Right hindlimb (tissue), 1 donor: Measurements from ENCODE around the gene LMCD1.

Experiments
- DNase-seq: peaks from one replicate; pipeline ENCODE4 v3.0.0-alpha.2; 2018

LMCD1 gene

GRCh38 chr3:8595252-8595651, 93.6 kb downstream of the LMCD1 start:
- no peak for DNase-seq

GRCh38 chr3:8595695-8596115, 94.1 kb downstream of the LMCD1 start:
- peak; percentile 61 for DNase-seq

DNA sequence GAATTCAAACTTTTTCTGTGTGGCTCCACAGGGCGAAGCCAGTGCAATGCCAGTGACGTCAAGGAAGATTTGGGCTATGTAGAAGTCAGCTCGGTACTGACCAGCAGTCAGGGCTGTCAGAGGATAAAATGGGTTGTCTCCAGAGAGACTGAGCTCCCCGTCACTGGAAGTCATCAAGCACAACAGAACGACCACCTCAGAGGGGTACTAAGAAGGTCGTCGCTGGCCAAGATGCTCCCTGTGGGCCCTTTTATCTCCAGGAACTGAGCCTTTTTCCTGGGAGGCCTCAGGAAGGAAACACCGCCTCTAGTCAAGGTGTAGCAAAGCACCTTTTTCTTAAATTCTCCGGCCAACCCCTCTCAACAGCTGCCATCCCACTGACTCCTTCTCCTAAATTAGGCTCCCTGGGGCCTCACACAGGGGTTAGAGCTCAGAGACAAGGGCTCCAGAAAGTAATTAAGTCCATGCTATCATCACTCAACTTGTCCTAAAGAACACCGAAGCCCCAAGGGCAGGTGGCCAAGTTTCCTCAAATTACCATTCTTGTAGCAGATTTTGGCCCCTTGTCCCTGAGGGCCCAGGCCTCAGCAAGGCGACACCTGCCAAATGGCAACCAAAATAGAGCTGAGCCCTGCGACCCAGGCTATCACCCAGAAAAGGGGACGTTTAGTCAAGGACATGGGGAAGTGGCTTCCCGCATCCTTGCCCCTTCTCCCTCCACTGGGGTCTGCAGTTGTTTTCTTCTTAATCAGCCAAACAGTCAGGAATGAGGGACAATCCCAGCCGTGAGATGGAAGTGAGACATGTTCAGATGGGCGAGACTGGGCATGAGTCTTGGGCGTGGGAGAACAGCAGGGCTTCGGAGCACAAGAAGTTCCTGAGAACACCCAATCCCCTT, 94.9 kb downstream of the LMCD1 start:
- peak; percentile 39 for DNase-seq

GRCh38 chr3:8597219-8597853, 95.7 kb downstream of the LMCD1 start:
- no peak for DNase-seq

DNA sequence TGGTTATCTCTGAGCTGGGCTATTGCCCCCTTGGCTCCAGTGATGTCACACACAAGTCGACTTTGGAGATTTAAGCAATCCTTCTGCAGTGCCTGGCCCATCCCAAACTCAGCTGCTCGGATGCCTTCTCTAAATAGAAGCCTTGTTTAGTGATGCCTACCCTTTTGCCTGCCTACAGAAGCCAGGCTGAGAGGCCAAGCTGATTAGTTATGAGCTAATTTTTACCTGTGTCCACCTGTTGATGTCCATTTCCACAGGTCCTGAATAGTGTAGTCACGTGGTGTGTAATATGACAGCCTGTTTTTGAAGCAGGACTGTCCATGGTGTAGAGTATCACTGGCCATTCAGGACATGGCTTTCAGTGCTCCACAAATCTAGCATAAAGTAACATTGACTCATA, 97.5 kb downstream of the LMCD1 start:
- peak; percentile 44 for DNase-seq

DNA sequence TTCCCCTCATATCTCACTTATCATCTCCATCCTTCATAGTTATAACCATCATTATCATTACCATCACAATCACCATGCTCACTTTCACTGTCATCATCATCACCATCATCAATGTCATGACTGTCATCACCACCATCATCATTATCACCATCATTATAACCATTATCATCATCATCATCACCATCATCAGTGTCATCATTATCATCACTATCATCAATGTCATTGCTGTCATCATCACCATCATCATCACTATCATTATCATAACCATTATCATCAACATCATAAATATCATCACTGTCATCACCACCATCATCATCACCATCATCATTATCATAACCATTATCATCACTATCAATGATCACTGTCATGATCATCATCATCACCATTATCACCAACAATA, 98.8 kb downstream of the LMCD1 start:
- no peak for DNase-seq

DNA sequence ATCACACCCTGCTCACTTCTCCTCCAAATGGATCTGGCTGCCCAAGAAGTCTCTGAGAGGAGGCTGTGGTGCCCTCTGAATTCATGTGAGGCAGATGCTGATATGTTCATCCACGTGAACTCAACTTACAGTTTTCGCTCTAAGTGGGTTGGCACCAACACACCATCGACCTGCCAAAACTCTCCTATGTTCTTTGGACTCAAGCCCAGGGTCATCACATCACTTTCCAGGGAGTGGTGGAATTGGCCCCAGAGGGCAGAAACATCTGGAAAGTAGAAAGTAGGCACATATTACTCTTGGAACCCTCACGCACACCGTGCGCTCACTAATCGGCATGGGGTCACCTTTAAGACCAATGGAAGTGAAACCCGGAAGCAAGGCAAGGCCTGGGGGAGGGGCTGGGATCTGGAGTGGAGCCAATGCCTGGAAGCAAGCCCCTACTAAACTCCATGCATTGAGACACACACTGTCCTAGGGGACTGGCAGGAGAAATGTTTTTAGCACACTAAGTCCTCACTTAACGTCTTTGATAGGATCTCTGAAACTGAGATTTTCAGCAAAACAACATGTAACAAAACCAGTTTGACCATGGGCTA, 101.6 kb downstream of the LMCD1 start:
- peak; percentile 51 for DNase-seq

DNA sequence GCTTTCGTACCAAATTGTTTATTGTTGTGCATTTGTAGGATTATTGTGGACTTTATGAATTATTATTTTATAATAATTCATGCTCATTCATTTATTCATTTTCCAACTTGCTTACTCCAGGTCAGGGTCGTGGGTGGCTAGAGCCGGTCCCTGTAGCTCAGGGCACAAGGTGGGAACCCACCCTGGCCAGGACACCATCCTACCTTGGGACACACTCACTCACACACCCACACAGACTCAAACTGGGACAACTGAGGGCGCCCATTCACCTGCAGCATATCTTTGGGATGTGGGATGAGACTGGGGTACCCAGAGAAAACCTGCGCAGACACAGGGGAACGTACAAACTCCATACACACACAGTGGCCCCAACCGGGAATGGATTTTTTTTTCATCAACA, 102.4 kb downstream of the LMCD1 start:
- DNase-seq = peak; percentile 4

GRCh38 chr3:8604988-8605387, 103.4 kb downstream of the LMCD1 start:
- no peak for DNase-seq

DNA sequence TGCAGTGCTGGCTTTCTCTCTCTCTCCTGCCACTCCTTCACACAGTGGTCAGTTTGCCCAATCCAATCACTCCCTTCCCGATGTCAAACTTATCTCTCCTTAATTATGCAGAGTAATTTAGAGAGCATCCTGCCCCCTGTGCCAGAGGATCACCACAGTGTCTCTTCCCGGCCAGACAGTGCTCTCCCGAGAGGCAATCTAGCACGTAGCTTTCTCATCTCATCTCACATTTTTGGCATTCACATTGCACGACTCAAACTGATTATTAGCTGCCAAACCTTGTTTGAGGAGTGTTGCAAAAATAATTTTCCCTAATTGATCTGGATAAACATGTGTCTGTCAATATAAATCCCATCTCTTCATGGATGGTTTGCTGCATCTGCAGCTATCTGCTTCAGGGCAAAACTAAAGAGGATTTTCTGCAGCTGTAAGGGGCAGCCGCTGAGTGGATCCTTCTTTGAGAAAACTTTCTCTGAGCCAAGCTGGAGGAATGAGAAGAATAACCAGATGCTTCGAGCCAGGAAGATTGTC, 105.1 kb downstream of the LMCD1 start:
- DNase-seq = no peak

DNA sequence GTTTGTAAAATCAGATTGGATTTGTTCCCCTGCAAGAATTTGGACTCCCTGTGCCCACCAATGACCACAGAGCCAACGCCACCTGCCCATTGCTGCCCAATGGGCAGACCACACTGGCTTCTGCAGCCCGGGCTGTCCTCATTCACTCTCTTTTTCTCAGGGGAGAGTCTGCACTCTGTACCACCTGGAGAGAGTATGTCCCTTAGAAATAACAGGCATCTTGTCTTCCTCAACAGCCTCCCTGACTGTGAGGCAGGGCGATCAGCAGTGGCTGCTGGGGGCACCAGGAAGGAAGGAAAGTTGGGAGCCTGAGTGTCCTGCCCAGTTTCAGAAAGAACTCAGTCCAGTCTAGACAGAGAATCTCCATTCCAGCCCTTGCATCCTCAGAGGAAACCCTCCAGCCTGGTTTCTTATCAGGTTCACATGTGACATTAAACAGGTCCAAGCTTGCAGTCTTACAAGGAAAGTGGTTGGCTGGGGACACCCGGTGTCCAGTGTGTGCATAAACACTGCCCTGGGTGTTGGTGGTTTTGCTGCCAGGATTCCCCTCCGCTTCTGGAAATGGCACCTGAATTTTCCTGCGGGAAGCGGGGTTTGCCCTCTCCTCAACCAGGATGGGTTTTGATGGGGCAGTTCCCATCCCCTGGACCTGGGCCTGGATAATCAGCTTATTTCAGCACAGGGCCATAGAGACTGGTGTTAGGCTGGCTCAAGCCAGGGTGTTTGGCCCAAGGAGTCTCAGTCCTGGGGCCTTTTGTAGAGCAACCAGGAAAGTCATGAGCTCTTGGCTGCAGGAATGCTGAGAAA, 105.8 kb downstream of the LMCD1 start:
- peak; percentile 81 for DNase-seq

GRCh38 chr3:8608041-8608790, 106.6 kb downstream of the LMCD1 start:
- DNase-seq = no peak

DNA sequence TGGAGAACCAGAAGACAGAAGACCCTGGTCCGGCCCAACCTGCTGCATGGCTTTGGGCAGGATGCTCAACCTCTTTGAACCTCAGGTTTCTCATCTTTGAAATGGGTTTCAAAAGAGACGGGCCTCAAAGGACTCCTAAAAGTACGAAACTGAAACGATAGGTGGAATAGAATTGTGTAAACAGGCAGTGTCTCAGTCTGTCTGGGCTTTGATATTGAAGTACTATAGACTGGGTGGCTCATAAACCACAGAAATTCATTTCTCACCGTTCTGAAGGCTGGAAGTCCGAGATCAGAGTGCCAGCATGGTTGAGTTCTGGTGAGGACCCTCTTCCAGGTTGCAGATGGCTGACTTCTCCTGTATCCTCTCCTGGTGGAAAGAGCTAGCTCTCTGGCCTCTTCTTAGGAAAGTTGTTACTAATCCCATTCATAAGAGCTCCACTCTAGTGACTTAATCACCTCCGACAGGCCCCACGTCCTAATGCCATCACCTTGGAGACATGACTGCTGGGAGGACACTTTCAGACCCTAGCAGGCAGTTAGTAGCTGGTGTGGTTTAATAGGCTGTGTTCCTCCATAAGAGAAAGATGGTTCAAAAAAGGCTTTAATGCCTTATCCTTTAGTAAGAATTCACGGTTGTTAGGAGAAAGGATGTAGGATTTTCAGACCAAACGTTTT, 107.3 kb downstream of the LMCD1 start:
- no peak for DNase-seq

- DNase-seq = peak; percentile 20
These were observed 109.3 kb downstream of the LMCD1 start for GRCh38 chr3:8610951-8611350.

GRCh38 chr3:8617921-8618320, 116.3 kb downstream of the LMCD1 start:
- no peak for DNase-seq

- DNase-seq = no peak
These were observed 117.3 kb downstream of the LMCD1 start for GRCh38 chr3:8618950-8619349.

DNA sequence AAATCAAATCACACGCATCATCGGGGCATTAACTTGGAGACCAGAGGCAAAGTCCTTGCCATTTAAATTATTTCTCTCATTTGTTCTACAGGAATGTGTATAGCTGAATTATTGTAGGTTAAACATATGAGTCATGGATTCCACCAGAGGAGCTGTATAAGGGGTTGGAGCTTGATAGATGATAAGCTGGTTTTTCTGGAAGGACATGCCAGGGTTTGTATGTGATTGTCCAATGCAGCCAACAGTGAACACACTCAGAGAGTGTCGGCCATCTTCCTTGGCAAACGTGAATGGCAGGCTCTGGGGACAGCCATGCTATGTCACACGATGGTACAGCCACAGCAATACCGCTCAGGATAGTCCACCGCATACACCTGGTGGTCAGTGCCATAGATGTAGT, 117.9 kb downstream of the LMCD1 start:
- no peak for DNase-seq

DNA sequence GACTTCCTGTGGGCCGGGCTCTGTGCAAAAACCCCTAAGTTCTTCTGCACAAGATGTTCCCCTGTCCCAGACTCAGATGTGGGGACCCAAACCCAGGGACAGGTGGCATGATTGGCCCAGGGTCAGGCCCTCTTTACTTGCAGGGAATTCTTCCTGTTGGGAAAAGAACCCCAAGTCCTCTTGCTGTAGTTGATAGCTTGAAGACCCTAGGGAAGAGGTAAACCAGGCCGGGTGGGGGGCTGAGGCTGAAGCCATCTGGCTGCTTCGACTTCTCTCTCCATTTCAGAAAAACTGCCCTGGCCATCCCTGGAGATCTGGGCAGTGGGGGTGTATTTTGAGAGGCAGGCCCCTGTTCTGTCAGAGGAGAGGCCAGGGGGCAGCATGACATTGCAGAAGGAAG, 119.5 kb downstream of the LMCD1 start:
- no peak for DNase-seq

GRCh38 chr3:8621872-8622271, 120.2 kb downstream of the LMCD1 start:
- no peak for DNase-seq

DNA sequence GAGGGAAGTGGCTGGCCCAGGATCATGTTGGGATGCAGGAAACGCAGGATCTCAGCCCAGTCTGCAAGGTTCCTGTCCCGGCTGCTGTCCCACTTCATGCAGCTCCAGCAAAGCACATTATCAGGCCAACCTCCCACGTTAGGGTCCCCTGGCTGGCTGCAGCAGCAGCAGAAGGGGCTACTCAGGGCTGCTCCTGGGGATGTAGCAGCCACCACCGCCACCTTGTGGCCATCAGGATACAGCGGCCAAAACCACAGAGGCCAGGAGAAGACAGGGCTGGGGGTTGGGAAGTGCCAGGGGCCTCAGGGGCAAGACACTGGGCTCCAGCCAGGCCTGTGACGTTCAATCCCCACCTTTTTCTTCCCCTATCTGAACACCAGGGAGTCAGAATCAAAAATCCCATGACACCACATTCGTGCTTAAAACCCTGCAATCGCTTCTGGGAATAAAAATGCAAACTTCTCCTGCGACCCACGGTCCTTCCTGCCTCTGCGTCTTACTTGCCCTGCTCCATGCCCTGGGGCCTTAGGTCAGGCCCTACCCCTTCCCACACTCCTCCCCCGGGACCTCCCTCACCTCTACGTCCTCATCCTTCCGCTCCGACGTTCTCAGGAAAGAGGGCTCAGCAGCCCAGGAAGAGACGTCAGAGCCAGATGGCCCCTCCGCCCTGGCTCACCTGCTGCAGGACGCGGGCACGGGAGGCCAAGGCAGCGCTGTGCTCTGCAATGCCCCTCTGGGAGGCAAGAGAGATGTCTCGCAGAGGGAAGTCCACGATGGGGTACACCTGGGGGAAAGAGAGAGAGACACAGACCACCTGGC, 121.5 kb downstream of the LMCD1 start:
- peak; percentile 87 for DNase-seq

- DNase-seq = no peak
These were observed 122.1 kb downstream of the LMCD1 start for GRCh38 chr3:8623741-8624140.
